ENCODE measurements around the gene DIDO1. TPM values are rescaled to one million over a fixed set of nuclear protein-coding genes. Genes with fewer than 3 reads are reported as not detected.

The DIDO1 gene
- total and polyA plus RNA-seq, 2 of the 13 experiments (the other 11 are each of a cell fraction or from before 2014, with no cell fraction given) = 75.0 to 75.1 TPM

GRCh38 chr20:62918147-62918546 is 8.2 kb downstream of the DIDO1 start (continued):
- no peak for TF ChIP-seq ZNF329 (CRISPR knock-in tag; IDR thresholded peaks at IDR 0.05; ENCODE audit: low read depth)
- 0 out of 2 replicates have a peak, but pooled peaks have one; percentile 25 for TF ChIP-seq FOXO4 (CRISPR knock-in tag; conservative IDR thresholded peaks at IDR 0.05)
- TF ChIP-seq ZNF639 (CRISPR knock-in tag; conservative IDR thresholded peaks at IDR 0.05) = no peak

- CTCF ChIA-PET (ENCODE audit: low intra/inter-chr PET ratio, low total read pairs) = no interaction called here
- Histone ChIP-seq H3K27ac (ENCODE audit: extremely low read length, insufficient read depth, low read length) (peak overlapping the region; percentile 93), H4K20me1 (ENCODE audit: insufficient read depth, low read length) (peaks cover 97% of the 10 kb centered on the region), H3K27me3 (ENCODE audit: control insufficient read depth in 1 of 2, insufficient read depth in 2 of 2, low read length in 2 of 2) (no peaks in the 10 kb centered on the region), H3K9ac (ENCODE audit: insufficient read depth, low read depth, low read length) (peak overlapping the region; percentile 32; the same call in 1 of the 2 replicates), H3K4me1 (ENCODE audit: insufficient read depth, low read length) (peaks cover 98% of the 10 kb centered on the region), H3K4me3 (replicated peaks in 1 of 3; ENCODE audit: insufficient read depth in 1 of 3, low read depth in 2 of 3, low read length in 3 of 3) (peak overlapping the region in 2 of 3 experiments; percentile 13 to 52; a peak in 3 of 6 replicates), H3K79me2 (ENCODE audit: insufficient read depth, low read length) (peaks cover 100% of the 10 kb centered on the region), H3K9me3 (ENCODE audit: low read length) (no peaks in the 10 kb centered on the region), H3K36me3 (replicated peaks in 1 of 2; ENCODE audit: control insufficient read depth in 1 of 2, insufficient read depth in 2 of 2, low read length in 2 of 2) (peaks cover 12 to 18% of the 10 kb centered on the region in 2 experiments; a peak in 4 of 5 replicates), H3K4me2 (ENCODE audit: low read depth, low read length) (peak overlapping the region; percentile 74), H2AFZ (ENCODE audit: low read length) (no peak overlapping the region)
- FAIRE-seq (no peak), DNase-seq (ENCODE audit: low spot score) (no peak), ATAC-seq (no peak)
- in situ Hi-C loops (cut with HindIII; ENCODE audit: extremely low pct_ligation_motif_present, low pct_unique_long_range_greater_than_20kb) (no loop called here), intact Hi-C loops (cut with micrococcal nuclease; ENCODE audit: unreplicated experiment) (no loop called here)
- POLR2A ChIA-PET = interaction anchor here (0.9 to 2.7 kb wide), 6 partner anchors 8 to 46 kb away, joined by 3 to 26 read pairs (median 10); partner anchors contain the start of genes DIDO1 and GID8
- BruUV-seq (replicated peaks) = no TSS peak
- WGBS (ENCODE audit: low lambda C conversion rate) = 61% methylated on average over 3 of the region's 3 CpGs
- no peak for TF ChIP-seq MATR3 (CRISPR knock-in tag; IDR thresholded peaks at IDR 0.05)
- TF ChIP-seq GMEB2 (CRISPR knock-in tag; IDR thresholded peaks at IDR 0.05; ENCODE audit: low read depth) = no peak
- 0 out of 2 replicates have a peak, but pooled peaks have one; percentile 4 for TF ChIP-seq CTCF (CRISPR knock-in tag; IDR thresholded peaks at IDR 0.05)
- peak; percentile 24; the same call in 1 of the 2 replicates for TF ChIP-seq DRAP1 (CRISPR knock-in tag; IDR thresholded peaks at IDR 0.05)
- TF ChIP-seq ZXDC (CRISPR knock-in tag; IDR thresholded peaks at IDR 0.05) = no peak
- 0 out of 2 replicates have a peak, but pooled peaks have one; percentile 0 for TF ChIP-seq ZFP1 (CRISPR knock-in tag; IDR thresholded peaks at IDR 0.05)
- TF ChIP-seq ZFP82 (CRISPR knock-in tag; IDR thresholded peaks at IDR 0.05; ENCODE audit: borderline replicate concordance) = 0 out of 2 replicates have a peak, but pooled peaks have one; percentile 41
Observed at GRCh38 chr20:62917720-62918119, 8.6 kb downstream of the DIDO1 start.

Data from HepG2 (cell line).